H1 (cell line): ENCODE data around the gene ACBD6. TPM values are rescaled to one million over a fixed set of nuclear protein-coding genes. Genes with fewer than 3 reads are reported as not detected.
"Not testable (repeated sequence)": the region's sequence is repeated elsewhere in the genome, so short reads cannot be mapped to it uniquely, and the experiment has no call there.

Source experiments
- CTCF ChIA-PET: fragments of 300-600 bp; sonication (Branson Sonifier 250); formaldehyde crosslinking; loops from one replicate; lab custom pipeline; 2021; ENCODE audit not compliant: partially characterized antibody; lab: Charles Lee
- POLR2A ChIA-PET: fragments of 300-600 bp; sonication (Branson Sonifier 250); formaldehyde crosslinking; loops from one replicate; lab custom pipeline; 2021; ENCODE audit warnings: inconsistent platforms; ENCODE audit not compliant: partially characterized antibody; lab: Charles Lee
- DNase-seq, 2 experiments: peaks; one replicate each; pipeline versions ENCODE4 v3.0.0 to v3.0.0-alpha.2; 2010 to 2022; ENCODE audit warnings: low spot score in 2 of 2, low read depth in 1 of 2, mixed read lengths in 1 of 2
- FAIRE-seq: peaks from 2 replicates; lab custom pipeline; 2011; peaks lifted over from hg19 to GRCh38; lab: Jason Lieb, UNC
- H2AFZ ChIP-seq: 2 replicates; pipeline ENCODE4 v1.8.1; 2012; ENCODE audit warnings: low read length, inconsistent platforms
- H2AK5ac ChIP-seq: 2 replicates; pipeline ENCODE4 v1.6.1; 2013; ENCODE audit warnings: low read depth, low read length
- H2BK120ac ChIP-seq: replicated peaks from 2 replicates; pipeline ENCODE3; 2013; ENCODE audit warnings: low read depth, low read length, inconsistent platforms
- H2BK12ac ChIP-seq: 2 replicates; pipeline ENCODE4 v1.6.1; 2013; ENCODE audit warnings: low read depth, low read length
- H2BK15ac ChIP-seq: 2 replicates; pipeline ENCODE4 v1.6.1; 2013; ENCODE audit warnings: low read length
- H2BK20ac ChIP-seq: 2 replicates; pipeline ENCODE4 v1.6.1; 2013; ENCODE audit warnings: low read length
- H2BK5ac ChIP-seq: 2 replicates; pipeline ENCODE4 v1.6.1; 2013; ENCODE audit warnings: low read depth, low read length
- H3K14ac ChIP-seq: 2 replicates; pipeline ENCODE4 v1.6.1; 2013; ENCODE audit warnings: inconsistent platforms; ENCODE audit not compliant: insufficient read length
- H3K18ac ChIP-seq: 2 replicates; pipeline ENCODE4 v1.6.1; 2013; ENCODE audit warnings: low read length; ENCODE audit errors: extremely low read depth
- H3K23ac ChIP-seq: 2 replicates; pipeline ENCODE4 v1.6.1; 2013; ENCODE audit warnings: inconsistent platforms; ENCODE audit not compliant: insufficient read length
- H3K23me2 ChIP-seq: 2 replicates; pipeline ENCODE4 v1.6.1; 2013; ENCODE audit warnings: low read depth, low read length
- H3K27ac ChIP-seq: 2 replicates; pipeline ENCODE4 v1.6.1; 2011; ENCODE audit warnings: low read depth, low read length, inconsistent platforms
- H3K27me3 ChIP-seq, 4 experiments: replicated peaks in 1 of 4; 1 replicate in 1 of 4; 2 replicates in 3 of 4; pipeline versions ENCODE4 v1.6.1 to v1.8.1; 2011 to 2013; ENCODE audit warnings: low read length in 3 of 4, mild to moderate bottlenecking in 3 of 4, inconsistent platforms in 2 of 4, mixed read lengths in 2 of 4, moderate library complexity in 1 of 4; ENCODE audit not compliant: control insufficient read depth in 3 of 4, insufficient read depth in 3 of 4; ENCODE audit errors: extremely low read depth in 1 of 4
- H3K36me3 ChIP-seq, 4 experiments: 2 replicates each; pipeline versions ENCODE4 v1.6.1 to v1.8.1; 2011 to 2013; ENCODE audit warnings: mild to moderate bottlenecking in 4 of 4, low read length in 3 of 4, moderate library complexity in 2 of 4, control low read depth in 1 of 4, inconsistent platforms in 1 of 4; ENCODE audit not compliant: insufficient read depth in 4 of 4, control insufficient read depth in 2 of 4
- H3K4ac ChIP-seq: replicated peaks from 2 replicates; pipeline ENCODE3; 2013; ENCODE audit warnings: low read length, low read depth, mixed read lengths, inconsistent platforms; ENCODE audit not compliant: insufficient read length
- H3K4me1 ChIP-seq, 4 experiments: replicated peaks in 1 of 4; 1 replicate in 1 of 4; 2 replicates in 3 of 4; pipeline versions ENCODE4 v1.6.1 to v1.8.1; 2011 to 2013; ENCODE audit warnings: low read length in 3 of 4, inconsistent platforms in 2 of 4, mixed read lengths in 1 of 4; ENCODE audit not compliant: insufficient read depth in 4 of 4, control insufficient read depth in 3 of 4
- H3K4me2 ChIP-seq, 2 experiments: 2 replicates each; pipeline versions ENCODE4 v1.6.1 to v1.8.1; 2011 to 2013; ENCODE audit warnings: low read depth in 2 of 2, low read length in 2 of 2, control low read depth in 1 of 2, inconsistent platforms in 1 of 2, mild to moderate bottlenecking in 1 of 2; ENCODE audit not compliant: insufficient read depth in 1 of 2
- H3K4me3 ChIP-seq, 4 experiments: fragments of 200-600, 300-600 bp in 1 of 4; sonication (generic), shearing (Covaris generic), sonication (Bioruptor Twin) in 1 of 4; 2 replicates each; pipeline versions ENCODE4 v1.5.1 to v1.8.1; 2011 to 2016; ENCODE audit warnings: low read length in 4 of 4, low read depth in 3 of 4, control low read depth in 2 of 4, inconsistent platforms in 2 of 4, mild to moderate bottlenecking in 2 of 4, mixed read lengths in 1 of 4, moderate library complexity in 1 of 4; ENCODE audit not compliant: insufficient read depth in 2 of 4; ENCODE audit errors: extremely low read depth in 1 of 4
- H3K56ac ChIP-seq: replicated peaks from 2 replicates; pipeline ENCODE3; 2013; ENCODE audit warnings: low read depth, mild to moderate bottlenecking, mixed read lengths, low read length, inconsistent platforms; ENCODE audit not compliant: insufficient read length
- H3K79me1 ChIP-seq: 2 replicates; pipeline ENCODE4 v1.6.1; 2013; ENCODE audit warnings: low read depth, low read length, control low read depth
- H3K79me2 ChIP-seq, 2 experiments: 2 replicates each; pipeline versions ENCODE4 v1.6.1 to v1.8.1; 2012 to 2013; ENCODE audit warnings: low read length in 2 of 2, mild to moderate bottlenecking in 2 of 2, inconsistent platforms in 1 of 2; ENCODE audit not compliant: insufficient read depth in 2 of 2, control insufficient read depth in 1 of 2
- H3K9ac ChIP-seq, 4 experiments: replicated peaks in 1 of 4; 1 replicate in 1 of 4; 2 replicates in 3 of 4; pipeline versions ENCODE4 v1.6.1 to v1.8.1; 2011 to 2013; ENCODE audit warnings: low read depth in 3 of 4, low read length in 3 of 4, control low read depth in 2 of 4, mild to moderate bottlenecking in 2 of 4, moderate library complexity in 2 of 4, inconsistent platforms in 1 of 4; ENCODE audit errors: extremely low read depth in 1 of 4
- H3K9me3 ChIP-seq, 2 experiments: 2 replicates each; pipeline versions ENCODE4 v1.6.1 to v1.8.1; 2012 to 2013; ENCODE audit warnings: mild to moderate bottlenecking in 2 of 2, moderate library complexity in 2 of 2, control low read depth in 1 of 2, inconsistent platforms in 1 of 2, low read depth in 1 of 2, low read length in 1 of 2, mixed read lengths in 1 of 2; ENCODE audit not compliant: insufficient read depth in 2 of 2
- H4K20me1 ChIP-seq, 2 experiments: replicated peaks in 1 of 2; 2 replicates each; pipeline versions ENCODE3 to v1.8.1; 2011 to 2013; ENCODE audit warnings: inconsistent platforms in 2 of 2, low read length in 2 of 2, mild to moderate bottlenecking in 1 of 2; ENCODE audit not compliant: insufficient read depth in 2 of 2, control insufficient read depth in 1 of 2
- H4K5ac ChIP-seq: 2 replicates; pipeline ENCODE4 v1.6.1; 2013; ENCODE audit warnings: low read length, low read depth, mixed read lengths, inconsistent platforms; ENCODE audit not compliant: insufficient read length
- H4K8ac ChIP-seq: 2 replicates; pipeline ENCODE4 v1.8.0; 2013; ENCODE audit warnings: mild to moderate bottlenecking, moderate library complexity, low read length, inconsistent platforms; ENCODE audit not compliant: insufficient read depth; ENCODE audit errors: extremely low read depth
- H4K91ac ChIP-seq: replicated peaks from 2 replicates; pipeline ENCODE3; 2013; ENCODE audit warnings: low read length, mixed read lengths, inconsistent platforms; ENCODE audit not compliant: insufficient read length
- WGBS, 2 experiments: shearing (Covaris generic) in 1 of 2; methylation state at CpG; one replicate each; pipeline versions ENCODE4 v1.1.6 to v1.1.7; 2013 to 2015; ENCODE audit warnings: low lambda C conversion rate in 2 of 2, mixed read lengths in 2 of 2, inconsistent platforms in 1 of 2, low coverage in 1 of 2, missing lambda C conversion rate in 1 of 2; ENCODE audit not compliant: insufficient replicate concordance in 2 of 2, insufficient coverage in 1 of 2, insufficient read length in 1 of 2; ENCODE audit errors: extremely low coverage in 1 of 2, missing lambda C conversion rate in 1 of 2; 5-methylcytosine and 5-hydroxymethylcytosine counted together
- polyA plus RNA-seq, 7 experiments: library from polyadenylated mRNA; depleted of rRNA in 3 of 7; stranded (reverse) in 5 of 7; unstranded in 2 of 7; fragments of >200 nt in 5 of 7; fragments of 200-250 nt in 2 of 7; gene quantifications; 1 replicate in 5 of 7; 2 replicates in 1 of 7; 4 replicates in 1 of 7; pipeline versions ENCODE4 v1.2.1 to v1.2.3, GENCODE V29; 2011 to 2013; ENCODE audit warnings: missing spikeins in 2 of 7, mixed read lengths in 2 of 7
- total RNA-seq: library from RNA; stranded (reverse); fragmentation: NEBNext Ultra II Directional; extraction: Animal tissue kit (Norgen Biotek cat#: 25700); gene quantifications from 2 replicates; pipeline ENCODE4 v1.2.1, GENCODE V29; 2021

ACBD6 gene
- total and polyA plus RNA-seq, 2 of the 8 experiments (the other 6 are each of a cell fraction or from before 2014, with no cell fraction given) = 52.0 to 67.7 TPM

GRCh38 chr1:180408128-180408527 is 94.2 kb downstream of the ACBD6 start:
- H3K23me2 ChIP-seq, DNase-seq, H3K79me2 ChIP-seq, H3K18ac ChIP-seq, H3K56ac ChIP-seq, H2AK5ac ChIP-seq, H3K4me2 ChIP-seq, H4K20me1 ChIP-seq, H4K91ac ChIP-seq, H2BK120ac ChIP-seq, H3K36me3 ChIP-seq, H3K79me1 ChIP-seq, H3K23ac ChIP-seq, POLR2A ChIA-PET, H3K4me3 ChIP-seq, H2BK15ac ChIP-seq, H3K27me3 ChIP-seq, H3K14ac ChIP-seq, H2BK12ac ChIP-seq, H4K5ac ChIP-seq, FAIRE-seq, H3K9me3 ChIP-seq, H2BK5ac ChIP-seq, H2BK20ac ChIP-seq, H3K9ac ChIP-seq, H3K4ac ChIP-seq, H4K8ac ChIP-seq, H3K4me1 ChIP-seq, H3K27ac ChIP-seq, H2AFZ ChIP-seq: not testable (repeated sequence)
- WGBS, 2 experiments = 100% methylated on average over 1 of the region's 1 CpG; no CpG with 5 or more reads in 1 of the 2 experiments
- CTCF ChIA-PET = interaction anchor here (1.0 to 3.5 kb wide), 2 partner anchors 44 to 155 kb away, joined by 3 to 14 read pairs; no protein-coding TSS in a partner anchor
